Heart left ventricle (tissue), 16 donors: ENCODE results near the gene DCTN1. TPM values are rescaled to one million over a fixed set of nuclear protein-coding genes. Genes with fewer than 3 reads are reported as not detected.

ENCODE experiments used
- ATAC-seq, 4 donors: fragments of 200-7000 bp; cut with Tn5 transposase; one replicate each; pipeline ENCODE4 v1.9.1; 2020 to 2022; ENCODE audit warnings: moderate library complexity in 4 of 4, mild to moderate bottlenecking in 3 of 4, moderate number of reproducible peaks in 1 of 4
- DNase-seq, 5 donors: peaks; one replicate each; pipeline ENCODE4 v3.0.0-alpha.2; 2020
- H3K27ac ChIP-seq, 12 donors: fragments of 200-600 bp; sonication (generic) in 4 of 12; one replicate each; pipeline versions ENCODE4 v1.5.0 to v1.8.0; 2016 to 2022; ENCODE audit warnings: mild to moderate bottlenecking in 2 of 12
- H3K27me3 ChIP-seq, 9 donors: fragments of 200-600 bp; sonication (generic) in 2 of 9; one replicate each; pipeline versions ENCODE4 v1.5.1 to v1.8.0; 2016 to 2022; ENCODE audit warnings: mild to moderate bottlenecking in 3 of 9
- H3K36me3 ChIP-seq, 9 donors: fragments of 200-600 bp; sonication (generic) in 2 of 9; one replicate each; pipeline versions ENCODE4 v1.5.0 to v1.8.0; 2018 to 2022; ENCODE audit warnings: mild to moderate bottlenecking in 2 of 9
- H3K4me1 ChIP-seq, 12 donors: fragments of 200-600 bp; sonication (generic) in 4 of 12; one replicate each; pipeline versions ENCODE4 v1.5.0 to v1.8.0; 2016 to 2022; ENCODE audit warnings: mild to moderate bottlenecking in 3 of 12
- H3K4me3 ChIP-seq, 12 donors: fragments of 200-600 bp; sonication (generic) in 4 of 12; one replicate each; pipeline versions ENCODE4 v1.5.0 to v1.8.0; 2017 to 2022; ENCODE audit warnings: mild to moderate bottlenecking in 9 of 12, moderate library complexity in 4 of 12
- H3K9me3 ChIP-seq, 12 donors: fragments of 200-600 bp; sonication (generic) in 4 of 12; one replicate each; pipeline versions ENCODE4 v1.5.0 to v1.8.0; 2016 to 2022; ENCODE audit warnings: mild to moderate bottlenecking in 1 of 12
- CTCF ChIP-seq, 12 donors: fragments of 200-600 bp; sonication (generic) in 4 of 12; IDR thresholded peaks; one replicate each; pipeline versions ENCODE4 v1.5.0 to v1.8.0; 2018 to 2022; ENCODE audit warnings: antibody characterized with exemption in 12 of 12, mild to moderate bottlenecking in 5 of 12
- POLR2A ChIP-seq, 2 donors: fragments of 450-650 bp; IDR thresholded peaks; one replicate each; pipeline ENCODE4 v1.6.1; 2017; ENCODE audit warnings: antibody characterized with exemption in 2 of 2, mild to moderate bottlenecking in 2 of 2, moderate library complexity in 2 of 2
- WGBS, 4 donors: extraction: QIAGEN DNeasy Blood & Tissue Kit in 2 of 4; methylation state at CpG; one replicate each; pipeline versions ENCODE4 v1.1.5 to v1.1.7; 2013 to 2018; 5-methylcytosine and 5-hydroxymethylcytosine counted together
- intact Hi-C, 10 donors: fragments of 100-400 bp; cut with DNase I; formaldehyde crosslinking; loops; one replicate each; pipeline versions ENCODE4 v1.11.1 to v1.14.2; 2022
- polyA plus RNA-seq, 2 donors: library from polyadenylated mRNA; stranded (reverse); fragments of 200-250 nt; gene quantifications; one replicate each; pipeline ENCODE4 v1.2.3, GENCODE V29; 2013
- total RNA-seq, 9 donors: library from RNA; depleted of rRNA in 2 of 9; stranded (reverse); fragments of >200 nt in 2 of 9; fragmentation: NEBNext Ultra II Directional in 3 of 9; extraction: Animal tissue kit (Norgen Biotek cat#: 25700) in 3 of 9; gene quantifications; one replicate each; pipeline versions ENCODE4 v1.1.0 to v1.2.4, GENCODE V29; 2016 to 2023
- donor health status: ischemic (EF 13 %, LVEDD 7.1; RV severe dilation, severe dysfunction).
- donor health status: healthy with polysubstance abuse.
- donor health status: DM: no; HTN: yes; CAD: no.
- donor health status: DM: no; HTN: no; CAD: no.
- donor health status: ischemic (EF 25% LVEDD 6.9; RV normal size, moderate dysfunction).
- donor health status: ischemic (EF 25% LVEDD 5.7; RV mildly dilated, moderate dysfunction).
- donor health status: healthy.
- donor health status: DM: yes; HTN: yes; CAD: no.
- donor health status: ischemic (EF 35%, LVEDD 5.7; RV mildly dilated, moderate dysfunction).
- donor health status: nonischemic (EF 11% LVEDD 7.7; RV severe dilation, severe dysfunction).
- donor health status: DM: yes; HTN: yes; CAD: no.
- donor health status: PGD.
- donor health status: ischemic (EF 29% LVEDD 5.4; RV normal size, mild dysfunction).
- donor health status: nonischemic (EF 23%, LVEDD 6.1; RV moderate dilation, normal function).

Gene DCTN1
- total and polyA plus RNA-seq, 11 donors: 129 to 376 (median 187) TPM

GRCh38 chr2:74401891-74402290, 21.8 kb upstream of the DCTN1 start:
- H3K9me3 ChIP-seq: no peaks in the 10 kb centered on the region
- H3K36me3 ChIP-seq: no peaks in the 10 kb centered on the region
- TF ChIP-seq POLR2A (IDR thresholded peaks at IDR 0.05) (no peak), CTCF (IDR thresholded peaks at IDR 0.05) (no peak)
- intact Hi-C loops: loop anchor here in 1 of 10 donors (5.0 kb wide), 1 partner anchor 70 kb away; no protein-coding TSS in a partner anchor
- H3K27ac ChIP-seq: no peak overlapping the region
- ATAC-seq (no peak), DNase-seq (no peak)
- no peaks in the 10 kb centered on the region for H3K4me1 ChIP-seq
- no peak overlapping the region for H3K4me3 ChIP-seq
- H3K27me3 ChIP-seq: no peaks in the 10 kb centered on the region
- WGBS, 4 donors: 75 to 90% (median 82%) methylated on average over 2 of the region's 2 CpGs

- TF ChIP-seq CTCF (IDR thresholded peaks at IDR 0.05): peak in 10 of 12 donors; percentile 28 to 58 (median 47)
- no peak for TF ChIP-seq POLR2A (IDR thresholded peaks at IDR 0.05)
- no peak overlapping the region for H3K4me3 ChIP-seq
- intact Hi-C loops: loop anchor here in 5 of 10 donors (5.0 to 10.0 kb wide), 3 partner anchors 67 to 135 kb away; no protein-coding TSS in a partner anchor
- no peaks in the 10 kb centered on the region for H3K9me3 ChIP-seq
- no peaks in the 10 kb centered on the region for H3K36me3 ChIP-seq
- no peaks in the 10 kb centered on the region for H3K4me1 ChIP-seq
- H3K27ac ChIP-seq: no peak overlapping the region
- no peaks in the 10 kb centered on the region for H3K27me3 ChIP-seq
- DNase-seq (no peak), ATAC-seq (peak in 1 of 4 donors; percentile 28)
Observed at GRCh38 chr2:74399785-74400184, 19.7 kb upstream of the DCTN1 start.

- no peaks in the 10 kb centered on the region for H3K27me3 ChIP-seq
- no peaks in the 10 kb centered on the region for H3K36me3 ChIP-seq
- no peak for TF ChIP-seq CTCF (IDR thresholded peaks at IDR 0.05)
- TF ChIP-seq POLR2A (IDR thresholded peaks at IDR 0.05): no peak
- WGBS, 4 donors: 97 to 98% (median 97%) methylated on average over 2 of the region's 2 CpGs
- DNase-seq (no peak), ATAC-seq (no peak)
- H3K9me3 ChIP-seq: no peaks in the 10 kb centered on the region
- no peak overlapping the region for H3K27ac ChIP-seq
- intact Hi-C loops: loop anchor here in 4 of 10 donors (5.0 to 10.0 kb wide), 3 partner anchors 64 to 131 kb away; no protein-coding TSS in a partner anchor
- peaks cover 0 to 5% (median 0%) of the 10 kb centered on the region in 12 donors for H3K4me1 ChIP-seq
- H3K4me3 ChIP-seq: no peak overlapping the region
Observed at GRCh38 chr2:74396149-74396548, 16.0 kb upstream of the DCTN1 start.

GRCh38 chr2:74393525-74393924, 13.4 kb upstream of the DCTN1 start:
- no peaks in the 10 kb centered on the region for H3K36me3 ChIP-seq
- ATAC-seq (no peak), DNase-seq (no peak)
- H3K27me3 ChIP-seq: no peaks in the 10 kb centered on the region
- intact Hi-C loops: loop anchor here in 5 of 10 donors (5.0 to 10.0 kb wide), 4 partner anchors 61 to 141 kb away; no protein-coding TSS in a partner anchor
- WGBS, 4 donors: 87 to 95% (median 91%) methylated on average over 1 of the region's 1 CpG
- peaks cover 0 to 31% (median 24%) of the 10 kb centered on the region in 12 donors for H3K4me1 ChIP-seq
- no peak overlapping the region for H3K4me3 ChIP-seq
- H3K27ac ChIP-seq: no peak overlapping the region
- H3K9me3 ChIP-seq: no peaks in the 10 kb centered on the region
- TF ChIP-seq POLR2A (IDR thresholded peaks at IDR 0.05) (no peak), CTCF (IDR thresholded peaks at IDR 0.05) (no peak)
